HepG2 (cell line): ENCODE results near the gene BGN. TPM values are rescaled to one million over a fixed set of nuclear protein-coding genes. Genes with fewer than 3 reads are reported as not detected.

Source experiments
- ATAC-seq: fragments of 200-7000 bp; cut with Tn5 transposase; 3 replicates; pipeline ENCODE4 v1.9.1; 2020; ENCODE audit warnings: mild to moderate bottlenecking, moderate library complexity
- BruUV-seq: library from RNA; stranded (reverse); fragments of 400-500 nt; replicated peaks from 2 replicates; lab custom pipeline; 2021; lab: Mats Ljungman, UMichigan
- CTCF ChIA-PET: fragments of 300-600 bp; formaldehyde crosslinking; extraction: SDS; loops from one replicate; lab custom pipeline; 2021; ENCODE audit warnings: low total read pairs, inconsistent platforms, low intra/inter-chr PET ratio; lab: Yijun Ruan, JAX
- POLR2A ChIA-PET: fragments of 350-600 bp; sonication (Branson Sonifier 250); formaldehyde crosslinking; loops from one replicate; lab custom pipeline; 2020; ENCODE audit warnings: antibody characterized with exemption, inconsistent platforms; lab: Yijun Ruan, JAX
- DNase-seq: peaks from one replicate; pipeline ENCODE4 v3.0.0-alpha.2; 2015; ENCODE audit warnings: low spot score
- FAIRE-seq: peaks from 3 replicates; lab custom pipeline; 2011; peaks lifted over from hg19 to GRCh38; lab: Jason Lieb, UNC
- H2AFZ ChIP-seq: one replicate; pipeline ENCODE4 v1.6.1; 2011; ENCODE audit warnings: low read length, inconsistent platforms
- H3K27ac ChIP-seq: fragments of 300-600 bp; 3 replicates; pipeline ENCODE4 v1.8.0; 2011; ENCODE audit warnings: mixed run types, mild to moderate bottlenecking, mixed read lengths, low read length, inconsistent platforms; ENCODE audit not compliant: insufficient read depth; ENCODE audit errors: extremely low read length
- H3K27me3 ChIP-seq, 2 experiments: fragments of 200-600 bp in 1 of 2; 2 replicates in 1 of 2; 3 replicates in 1 of 2; pipeline versions ENCODE4 v1.6.0 to v1.8.0; 2011; ENCODE audit warnings: low read length in 2 of 2, mild to moderate bottlenecking in 2 of 2, moderate library complexity in 2 of 2, inconsistent platforms in 1 of 2; ENCODE audit not compliant: insufficient read depth in 2 of 2, control insufficient read depth in 1 of 2
- H3K36me3 ChIP-seq, 2 experiments: fragments of 200-600 bp in 1 of 2; replicated peaks in 1 of 2; 2 replicates in 1 of 2; 3 replicates in 1 of 2; pipeline versions ENCODE4 v1.5.1 to v1.8.0; 2011; ENCODE audit warnings: low read length in 2 of 2, inconsistent platforms in 1 of 2; ENCODE audit not compliant: insufficient read depth in 2 of 2, control insufficient read depth in 1 of 2
- H3K4me1 ChIP-seq: 2 replicates; pipeline ENCODE4 v1.5.1; 2012; ENCODE audit warnings: low read length, inconsistent platforms; ENCODE audit not compliant: insufficient read depth
- H3K4me2 ChIP-seq: 2 replicates; pipeline ENCODE4 v1.6.0; 2011; ENCODE audit warnings: low read depth, low read length, inconsistent platforms
- H3K4me3 ChIP-seq, 3 experiments: fragments of 200-600 bp in 1 of 3; sonication (generic), shearing (Covaris generic) in 1 of 3; replicated peaks in 1 of 3; 2 replicates each; pipeline ENCODE4 v1.5.1; 2011 to 2016; ENCODE audit warnings: low read length in 3 of 3, inconsistent platforms in 2 of 3, low read depth in 2 of 3, mild to moderate bottlenecking in 2 of 3, control low read depth in 1 of 3, mixed read lengths in 1 of 3; ENCODE audit not compliant: insufficient read depth in 1 of 3
- H3K79me2 ChIP-seq: one replicate; pipeline ENCODE4 v1.6.1; 2011; ENCODE audit warnings: low read length, inconsistent platforms; ENCODE audit not compliant: insufficient read depth
- H3K9ac ChIP-seq: 2 replicates; pipeline ENCODE4 v1.6.0; 2011; ENCODE audit warnings: mild to moderate bottlenecking, low read depth, low read length, inconsistent platforms; ENCODE audit not compliant: insufficient read depth
- H3K9me3 ChIP-seq: 2 replicates; pipeline ENCODE4 v1.5.1; 2012; ENCODE audit warnings: mild to moderate bottlenecking, low read length
- H4K20me1 ChIP-seq: 2 replicates; pipeline ENCODE4 v1.6.0; 2011; ENCODE audit warnings: inconsistent platforms, mild to moderate bottlenecking, low read length, moderate library complexity; ENCODE audit not compliant: insufficient read depth
- ARNTL ChIP-seq: sonication (generic); formaldehyde crosslinking; IDR thresholded peaks from 2 replicates; pipeline ENCODE4 v1.4.0; 2020; ENCODE audit warnings: mild to moderate bottlenecking, missing genetic modification reagents
- CCDC6 ChIP-seq: sonication (generic); formaldehyde crosslinking; IDR thresholded peaks from 2 replicates; pipeline ENCODE4 v1.8.1; 2022; ENCODE audit warnings: mild to moderate bottlenecking, missing genetic modification reagents, moderate library complexity
- CHCHD3 ChIP-seq: sonication (generic); formaldehyde crosslinking; IDR thresholded peaks from 2 replicates; pipeline ENCODE4 v1.8.0; 2022; ENCODE audit warnings: mild to moderate bottlenecking, missing genetic modification reagents, moderate library complexity
- FOXA3 ChIP-seq: IDR thresholded peaks from 2 replicates; pipeline ENCODE4 v1.6.1; 2016; ENCODE audit warnings: missing genetic modification reagents, missing compliant biosample characterization
- MXD4 ChIP-seq: IDR thresholded peaks from 2 replicates; pipeline ENCODE4 v1.6.1; 2016; ENCODE audit warnings: mild to moderate bottlenecking, missing biosample characterization, missing genetic modification reagents
- RBM39 ChIP-seq: fragments of 200-400 bp; formaldehyde crosslinking; IDR thresholded peaks from one replicate; pipeline ENCODE4 v1.6.1; 2018; ENCODE audit warnings: antibody characterized with exemption, mild to moderate bottlenecking, low read depth, low read length; ENCODE audit not compliant: poor library complexity, severe bottlenecking
- TCF12 ChIP-seq, 2 experiments: fragments of 450-650 bp in 1 of 2; sonication (generic) in 1 of 2; formaldehyde crosslinking in 1 of 2; IDR thresholded peaks; 2 replicates each; pipeline versions ENCODE4 v1.6.1 to v1.8.0; 2017 to 2022; ENCODE audit warnings: antibody characterized with exemption in 1 of 2, mild to moderate bottlenecking in 1 of 2, missing genetic modification reagents in 1 of 2, moderate library complexity in 1 of 2
- ZNF382 ChIP-seq: sonication (generic); formaldehyde crosslinking; IDR thresholded peaks from 2 replicates; pipeline ENCODE4 v1.5.0; 2020; ENCODE audit warnings: missing genetic modification reagents, mild to moderate bottlenecking, borderline replicate concordance
- ZNF614 ChIP-seq: IDR thresholded peaks from 2 replicates; pipeline ENCODE4 v1.6.1; 2018; ENCODE audit warnings: missing biosample characterization, missing genetic modification reagents, inconsistent platforms, borderline replicate concordance
- ZNF749 ChIP-seq: sonication (generic); formaldehyde crosslinking; IDR thresholded peaks from 2 replicates; pipeline ENCODE4 v1.8.0; 2022; ENCODE audit warnings: mild to moderate bottlenecking, missing genetic modification reagents, moderate library complexity, borderline replicate concordance
- ZNF776 ChIP-seq: sonication (generic); formaldehyde crosslinking; IDR thresholded peaks from 2 replicates; pipeline ENCODE4 v1.4.0; 2020; ENCODE audit warnings: mild to moderate bottlenecking, missing genetic modification reagents
- ZNF878 ChIP-seq: sonication (generic); formaldehyde crosslinking; IDR thresholded peaks from 2 replicates; pipeline ENCODE4 v1.8.1; 2023; ENCODE audit warnings: mild to moderate bottlenecking, missing genetic modification reagents, moderate library complexity
- ZZZ3 ChIP-seq: sonication (generic); formaldehyde crosslinking; IDR thresholded peaks from 2 replicates; pipeline ENCODE4 v1.4.0; 2020; ENCODE audit warnings: missing genetic modification reagents, mild to moderate bottlenecking, borderline replicate concordance
- WGBS: methylation state at CpG from one replicate; pipeline ENCODE4 v1.1.6; 2017; ENCODE audit warnings: low lambda C conversion rate; 5-methylcytosine and 5-hydroxymethylcytosine counted together
- in situ Hi-C: cut with HindIII; loops from 2 replicates; pipeline ENCODE4 v1.10.0; 2017; ENCODE audit warnings: low pct_unique_long_range_greater_than_20kb; ENCODE audit not compliant: extremely low pct_ligation_motif_present
- intact Hi-C: fragments of 100-400 bp; cut with micrococcal nuclease; formaldehyde crosslinking; loops from one replicate; pipeline ENCODE4 v1.10.0; 2022; ENCODE audit not compliant: unreplicated experiment
- polyA plus RNA-seq, 8 experiments: library from polyadenylated mRNA; depleted of rRNA in 3 of 8; stranded (reverse) in 7 of 8; unstranded in 1 of 8; fragments of >200 nt; fragmentation: Illumina TruSeq in 4 of 8; extraction: Trizol in 4 of 8; gene quantifications; 2 replicates each; pipeline versions ENCODE4 v1.2.1 to v1.2.3, GENCODE V29; 2011 to 2016; ENCODE audit warnings: low read depth in 4 of 8, missing spikeins in 1 of 8, mixed read lengths in 1 of 8; ENCODE audit not compliant: insufficient read depth in 1 of 8
- total RNA-seq, 5 experiments: library from RNA; depleted of rRNA; stranded (reverse); fragments of >200 nt; fragmentation: Illumina TruSeq; extraction: Trizol; gene quantifications; 2 replicates each; pipeline ENCODE4 v1.2.3, GENCODE V29; 2016; ENCODE audit warnings: low read depth in 1 of 5
- TF ChIP-seq, protein P1 (sequence below): sonication (generic); formaldehyde crosslinking; conservative IDR thresholded peaks from 2 replicates; pipeline ENCODE4 v1.8.1; 2023; ENCODE audit warnings: missing genetic modification reagents
- TF ChIP-seq, protein P2 (sequence below): sonication (generic); formaldehyde crosslinking; conservative IDR thresholded peaks from 2 replicates; pipeline ENCODE4 v1.4.0; 2020; ENCODE audit warnings: missing genetic modification reagents

The BGN gene
- total and polyA plus RNA-seq, 2 of the 13 experiments (the other 11 are each of a cell fraction or from before 2014, with no cell fraction given): 0.18 to 0.63 TPM

DNA sequence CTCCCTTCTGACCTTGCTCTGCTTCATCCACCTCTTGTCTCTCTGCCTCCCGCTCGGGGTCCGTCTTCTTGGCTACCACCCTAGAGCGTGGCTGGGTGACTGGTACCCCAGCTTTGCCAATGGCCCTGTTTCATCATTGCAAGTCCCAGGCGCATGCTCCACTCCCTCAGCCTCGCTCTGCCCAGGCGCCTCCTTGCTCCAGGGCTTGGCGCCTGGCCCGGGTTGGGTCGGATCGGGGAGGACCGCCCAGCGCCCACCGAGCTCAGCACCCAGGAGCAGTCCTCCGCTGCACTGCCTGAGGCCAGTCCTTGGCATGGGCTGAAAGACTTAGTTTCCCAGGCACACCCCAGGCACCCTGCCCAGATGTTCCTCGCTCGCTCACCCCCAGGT is 577 bp downstream of the BGN start:
- no peaks in the 10 kb centered on the region for H3K36me3 ChIP-seq
- in situ Hi-C loops (no loop called here), intact Hi-C loops (no loop called here)
- BruUV-seq: no TSS peak
- H2AFZ ChIP-seq: no peak overlapping the region
- no peaks in the 10 kb centered on the region for H3K79me2 ChIP-seq
- H3K9ac ChIP-seq: no peak overlapping the region
- H3K4me2 ChIP-seq: peak overlapping the region; percentile 69
- H3K27me3 ChIP-seq: 0 out of 5 replicates have a peak, but pooled peaks cover 1 to 6% of the 10 kb centered on the region in 2 experiments
- no peaks in the 10 kb centered on the region for H3K9me3 ChIP-seq
- H3K27ac ChIP-seq: no peak overlapping the region
- FAIRE-seq: no peak
- WGBS: 0% methylated on average over 4 of the region's 17 CpGs
- ATAC-seq: peak; percentile 10
- TF ChIP-seq, protein P1, sequence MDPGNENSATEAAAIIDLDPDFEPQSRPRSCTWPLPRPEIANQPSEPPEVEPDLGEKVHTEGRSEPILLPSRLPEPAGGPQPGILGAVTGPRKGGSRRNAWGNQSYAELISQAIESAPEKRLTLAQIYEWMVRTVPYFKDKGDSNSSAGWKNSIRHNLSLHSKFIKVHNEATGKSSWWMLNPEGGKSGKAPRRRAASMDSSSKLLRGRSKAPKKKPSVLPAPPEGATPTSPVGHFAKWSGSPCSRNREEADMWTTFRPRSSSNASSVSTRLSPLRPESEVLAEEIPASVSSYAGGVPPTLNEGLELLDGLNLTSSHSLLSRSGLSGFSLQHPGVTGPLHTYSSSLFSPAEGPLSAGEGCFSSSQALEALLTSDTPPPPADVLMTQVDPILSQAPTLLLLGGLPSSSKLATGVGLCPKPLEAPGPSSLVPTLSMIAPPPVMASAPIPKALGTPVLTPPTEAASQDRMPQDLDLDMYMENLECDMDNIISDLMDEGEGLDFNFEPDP (CRISPR knock-in tag): no peak
- TF ChIP-seq CHCHD3 (CRISPR knock-in tag) (no peak), ZNF776 (CRISPR knock-in tag) (no peak), RBM39 (no peak), FOXA3 (CRISPR knock-in tag) (no peak), ZNF749 (CRISPR knock-in tag) (no peak), CCDC6 (no peak), ZZZ3 (no peak), ZNF878 (CRISPR knock-in tag) (no peak), ZNF382 (CRISPR knock-in tag) (no peak), TCF12 (IDR thresholded peaks at IDR 0.05) (no peak), TCF12 (CRISPR knock-in tag; IDR thresholded peaks at IDR 0.05) (no peak), ARNTL (CRISPR knock-in tag) (no peak), MXD4 (CRISPR knock-in tag) (no peak), ZNF614 (CRISPR knock-in tag) (no peak)
- TF ChIP-seq, protein P2, sequence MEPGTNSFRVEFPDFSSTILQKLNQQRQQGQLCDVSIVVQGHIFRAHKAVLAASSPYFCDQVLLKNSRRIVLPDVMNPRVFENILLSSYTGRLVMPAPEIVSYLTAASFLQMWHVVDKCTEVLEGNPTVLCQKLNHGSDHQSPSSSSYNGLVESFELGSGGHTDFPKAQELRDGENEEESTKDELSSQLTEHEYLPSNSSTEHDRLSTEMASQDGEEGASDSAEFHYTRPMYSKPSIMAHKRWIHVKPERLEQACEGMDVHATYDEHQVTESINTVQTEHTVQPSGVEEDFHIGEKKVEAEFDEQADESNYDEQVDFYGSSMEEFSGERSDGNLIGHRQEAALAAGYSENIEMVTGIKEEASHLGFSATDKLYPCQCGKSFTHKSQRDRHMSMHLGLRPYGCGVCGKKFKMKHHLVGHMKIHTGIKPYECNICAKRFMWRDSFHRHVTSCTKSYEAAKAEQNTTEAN (CRISPR knock-in tag): no peak
- DNase-seq: no peak
- POLR2A ChIA-PET: no interaction called here
- CTCF ChIA-PET: interaction anchor here (1.4 to 2.1 kb wide), 2 partner anchors 24 to 35 kb away, joined by 6 to 10 read pairs; no protein-coding TSS in a partner anchor
- H4K20me1 ChIP-seq: no peaks in the 10 kb centered on the region
- peaks cover 49% of the 10 kb centered on the region for H3K4me1 ChIP-seq
- peak overlapping the region; percentile 7 to 58 (median 20); a peak in 3 of 6 replicates for H3K4me3 ChIP-seq
